ENCODE results near the gene SHQ1.

- TF ChIP-seq SMARCA4 (IDR thresholded peaks at IDR 0.05): no peak
- TF ChIP-seq RAD21 (CRISPR knock-in tag; conservative IDR thresholded peaks at IDR 0.05 in 1 of 2, IDR thresholded peaks at IDR 0.05 in 1 of 2): no peak
- no peak for TF ChIP-seq CTCF (IDR thresholded peaks at IDR 0.05 in 2 of 3, conservative IDR thresholded peaks at IDR 0.05 in 1 of 3; ENCODE audit: insufficient read depth in 2 of 3, low read depth in 1 of 3, low read length in 3 of 3)
- no peak for TF ChIP-seq EP300 (IDR thresholded peaks at IDR 0.05; ENCODE audit: low read length)
- TF ChIP-seq ZNF316 (IDR thresholded peaks at IDR 0.05): no peak
- TF ChIP-seq ZNF584 (CRISPR knock-in tag; IDR thresholded peaks at IDR 0.05; ENCODE audit: low read depth): no peak
- TF ChIP-seq RCOR1 (IDR thresholded peaks at IDR 0.05; ENCODE audit: borderline replicate concordance in 1 of 2, low read depth in 2 of 2, low read length in 2 of 2): no peak
- TF ChIP-seq BRCA1 (IDR thresholded peaks at IDR 0.05): no peak
- TF ChIP-seq BRCA1 (CRISPR knock-in tag; IDR thresholded peaks at IDR 0.05): no peak
- TF ChIP-seq, protein P1, sequence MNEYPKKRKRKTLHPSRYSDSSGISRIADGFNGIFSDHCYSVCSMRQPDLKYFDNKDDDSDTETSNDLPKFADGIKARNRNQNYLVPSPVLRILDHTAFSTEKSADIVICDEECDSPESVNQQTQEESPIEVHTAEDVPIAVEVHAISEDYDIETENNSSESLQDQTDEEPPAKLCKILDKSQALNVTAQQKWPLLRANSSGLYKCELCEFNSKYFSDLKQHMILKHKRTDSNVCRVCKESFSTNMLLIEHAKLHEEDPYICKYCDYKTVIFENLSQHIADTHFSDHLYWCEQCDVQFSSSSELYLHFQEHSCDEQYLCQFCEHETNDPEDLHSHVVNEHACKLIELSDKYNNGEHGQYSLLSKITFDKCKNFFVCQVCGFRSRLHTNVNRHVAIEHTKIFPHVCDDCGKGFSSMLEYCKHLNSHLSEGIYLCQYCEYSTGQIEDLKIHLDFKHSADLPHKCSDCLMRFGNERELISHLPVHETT (CRISPR knock-in tag; conservative IDR thresholded peaks at IDR 0.05 in 1 of 2, IDR thresholded peaks at IDR 0.05 in 1 of 2): no peak
- TF ChIP-seq PURB (CRISPR knock-in tag; IDR thresholded peaks at IDR 0.05; ENCODE audit: low read depth): no peak
- TF ChIP-seq MAFK (IDR thresholded peaks at IDR 0.05; ENCODE audit: low read length): no peak
- TF ChIP-seq SMAD2 (IDR thresholded peaks at IDR 0.05; ENCODE audit: low read depth, low read length): no peak
Measured at GRCh38 chr3:72892081-72892775, 44.0 kb upstream of the SHQ1 start.
